ENCODE results near the gene DNER. TPM values are rescaled to one million over a fixed set of nuclear protein-coding genes. Genes with fewer than 3 reads are reported as not detected.

DNER gene
- total and polyA plus RNA-seq, 2 experiments from 2014 or later = 4.7 to 8.8 TPM

GRCh38 chr2:229412686-229413085 lies 301.7 kb downstream of the DNER start:
- Histone ChIP-seq H2AFZ (no peak overlapping the region), H3K27ac (ENCODE audit: low read depth) (no peak overlapping the region), H3K36me3 (ENCODE audit: insufficient read depth) (no peaks in the 10 kb centered on the region), H4K20me1 (replicated peaks; ENCODE audit: insufficient read depth) (no peaks in the 10 kb centered on the region), H3F3A (replicated peaks; ENCODE audit: low read depth) (no peaks in the 10 kb centered on the region), H3K4me3 (no peak overlapping the region), H3K9me2 (ENCODE audit: insufficient read depth) (no peaks in the 10 kb centered on the region), H3K79me2 (replicated peaks; ENCODE audit: insufficient read depth) (no peaks in the 10 kb centered on the region), H3K4me1 (ENCODE audit: insufficient read depth) (peaks cover 23% of the 10 kb centered on the region), H3K4me2 (no peak overlapping the region), H3K27me3 (ENCODE audit: insufficient read depth) (no peaks in the 10 kb centered on the region)
- no peak overlapping the region for H3K4me3 Mint-ChIP-seq
- no peaks in the 10 kb centered on the region for H3K36me3 Mint-ChIP-seq (ENCODE audit: low read depth)
- H3K9me3 Mint-ChIP-seq = peaks cover 6% of the 10 kb centered on the region; the same call in 1 of the 3 replicates
- no peak for ATAC-seq
- H3K27ac Mint-ChIP-seq = no peak overlapping the region
- no peak for TF ChIP-seq REST (IDR thresholded peaks at IDR 0.05; ENCODE audit: unreplicated experiment)
- TF ChIP-seq ETS1 (IDR thresholded peaks at IDR 0.05) = no peak
- TF ChIP-seq ZNF331 (CRISPR knock-in tag; IDR thresholded peaks at IDR 0.05; ENCODE audit: low read depth) = no peak
- no peak for TF ChIP-seq STAT1 (IDR thresholded peaks at IDR 0.05; ENCODE audit: unreplicated experiment)
- no peak for TF ChIP-seq EZH2 (IDR thresholded peaks at IDR 0.05; ENCODE audit: low read depth, unreplicated experiment)
- no peak for TF ChIP-seq ZNF462 (CRISPR knock-in tag; IDR thresholded peaks at IDR 0.05)
- TF ChIP-seq JUNB (IDR thresholded peaks at IDR 0.05; ENCODE audit: unreplicated experiment) = no peak
- no peak for TF ChIP-seq EZH2phosphoT487 (IDR thresholded peaks at IDR 0.05; ENCODE audit: unreplicated experiment)
- TF ChIP-seq POLR2AphosphoS5 (IDR thresholded peaks at IDR 0.05; ENCODE audit: low read depth) = no peak
- no peak for TF ChIP-seq CREB1 (CRISPR knock-in tag; IDR thresholded peaks at IDR 0.05; ENCODE audit: low read depth)
- no peak for TF ChIP-seq CTCF (conservative IDR thresholded peaks at IDR 0.05; ENCODE audit: low read depth in 2 of 2)
- TF ChIP-seq NANOG (IDR thresholded peaks at IDR 0.05; ENCODE audit: borderline replicate concordance) = no peak
- TF ChIP-seq ZNF114 (CRISPR knock-in tag; IDR thresholded peaks at IDR 0.05) = no peak
- peaks cover 24% of the 10 kb centered on the region for H3K4me1 Mint-ChIP-seq
- DNase-seq (ENCODE audit: low spot score) = no peak
- H3K27me3 Mint-ChIP-seq (ENCODE audit: insufficient read depth, low read depth, poor library complexity) = peaks cover 7% of the 10 kb centered on the region

Measured in GM23338 (cell line).